H1 (cell line): ENCODE measurements around the gene KRTAP19-6. TPM values are rescaled to one million over a fixed set of nuclear protein-coding genes. Genes with fewer than 3 reads are reported as not detected.

Source experiments
- BCL11A ChIP-seq, 2 experiments: IDR thresholded peaks; one replicate each; pipeline ENCODE4 v1.6.1; 2011; ENCODE audit warnings: low read depth in 2 of 2, low read length in 2 of 2, mild to moderate bottlenecking in 2 of 2
- CEBPB ChIP-seq: IDR thresholded peaks from 2 replicates; pipeline ENCODE4 v1.6.1; 2012; ENCODE audit warnings: low read depth, low read length
- EP300 ChIP-seq, 2 experiments: IDR thresholded peaks; 1 replicate in 1 of 2; 2 replicates in 1 of 2; pipeline ENCODE4 v1.6.1; 2011 to 2012; ENCODE audit warnings: low read depth in 2 of 2, low read length in 2 of 2, mild to moderate bottlenecking in 2 of 2, borderline replicate concordance in 1 of 2, inconsistent platforms in 1 of 2, moderate library complexity in 1 of 2
- SIN3A ChIP-seq, 2 experiments: IDR thresholded peaks in 1 of 2; conservative IDR thresholded peaks in 1 of 2; 2 replicates each; pipeline ENCODE4 v1.6.1; 2011 to 2012; ENCODE audit warnings: low read length in 2 of 2, improper control_type of control experiment in 1 of 2, low read depth in 1 of 2, mild to moderate bottlenecking in 1 of 2
- polyA plus RNA-seq, 7 experiments: library from polyadenylated mRNA; depleted of rRNA in 3 of 7; stranded (reverse) in 5 of 7; unstranded in 2 of 7; fragments of >200 nt in 5 of 7; fragments of 200-250 nt in 2 of 7; gene quantifications; 1 replicate in 5 of 7; 2 replicates in 1 of 7; 4 replicates in 1 of 7; pipeline versions ENCODE4 v1.2.1 to v1.2.3, GENCODE V29; 2011 to 2013; ENCODE audit warnings: missing spikeins in 2 of 7, mixed read lengths in 2 of 7
- total RNA-seq: library from RNA; stranded (reverse); fragmentation: NEBNext Ultra II Directional; extraction: Animal tissue kit (Norgen Biotek cat#: 25700); gene quantifications from 2 replicates; pipeline ENCODE4 v1.2.1, GENCODE V29; 2021
- TF ChIP-seq, protein P1 (sequence below), 3 experiments: IDR thresholded peaks; 1 replicate in 2 of 3; 2 replicates in 1 of 3; pipeline versions ENCODE4 v1.5.1 to v1.6.1; 2011; ENCODE audit warnings: low read length in 3 of 3, mild to moderate bottlenecking in 3 of 3, inconsistent platforms in 2 of 3, low read depth in 1 of 3, moderate library complexity in 1 of 3; ENCODE audit not compliant: insufficient read depth in 1 of 3; ENCODE audit errors: control extremely low read depth in 1 of 3
- TF ChIP-seq, protein P2 (sequence below): IDR thresholded peaks from 2 replicates; pipeline ENCODE4 v1.6.1; 2012; ENCODE audit warnings: inconsistent platforms

KRTAP19-6 gene
- total and polyA plus RNA-seq, 2 of the 8 experiments (the other 6 are each of a cell fraction or from before 2014, with no cell fraction given), result not detected

DNA sequence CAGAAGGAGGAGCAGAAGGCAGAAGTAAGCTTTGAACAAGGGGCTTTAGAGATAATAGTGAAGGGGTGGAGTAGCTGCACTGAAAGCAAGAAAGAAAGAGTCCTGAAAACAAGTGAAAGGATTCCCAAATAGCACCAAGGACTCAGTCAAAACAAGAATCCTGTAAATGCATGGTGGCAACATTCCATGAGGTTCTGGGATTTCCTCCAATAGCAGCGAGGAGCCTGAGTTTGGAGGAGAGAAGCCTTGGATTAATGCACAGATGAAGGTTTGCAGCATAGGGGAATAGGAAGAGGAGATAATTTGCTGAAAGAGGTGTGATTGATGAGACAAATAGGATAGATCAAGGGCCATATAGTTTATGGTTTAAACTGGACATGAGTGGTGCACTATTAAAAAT, 37.7 kb upstream of the KRTAP19-6 start (continued):
- TF ChIP-seq, protein P1, sequence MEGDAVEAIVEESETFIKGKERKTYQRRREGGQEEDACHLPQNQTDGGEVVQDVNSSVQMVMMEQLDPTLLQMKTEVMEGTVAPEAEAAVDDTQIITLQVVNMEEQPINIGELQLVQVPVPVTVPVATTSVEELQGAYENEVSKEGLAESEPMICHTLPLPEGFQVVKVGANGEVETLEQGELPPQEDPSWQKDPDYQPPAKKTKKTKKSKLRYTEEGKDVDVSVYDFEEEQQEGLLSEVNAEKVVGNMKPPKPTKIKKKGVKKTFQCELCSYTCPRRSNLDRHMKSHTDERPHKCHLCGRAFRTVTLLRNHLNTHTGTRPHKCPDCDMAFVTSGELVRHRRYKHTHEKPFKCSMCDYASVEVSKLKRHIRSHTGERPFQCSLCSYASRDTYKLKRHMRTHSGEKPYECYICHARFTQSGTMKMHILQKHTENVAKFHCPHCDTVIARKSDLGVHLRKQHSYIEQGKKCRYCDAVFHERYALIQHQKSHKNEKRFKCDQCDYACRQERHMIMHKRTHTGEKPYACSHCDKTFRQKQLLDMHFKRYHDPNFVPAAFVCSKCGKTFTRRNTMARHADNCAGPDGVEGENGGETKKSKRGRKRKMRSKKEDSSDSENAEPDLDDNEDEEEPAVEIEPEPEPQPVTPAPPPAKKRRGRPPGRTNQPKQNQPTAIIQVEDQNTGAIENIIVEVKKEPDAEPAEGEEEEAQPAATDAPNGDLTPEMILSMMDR (IDR thresholded peaks at IDR 0.05; ENCODE audit: control extremely low read depth in 1 of 3, insufficient read depth in 1 of 3, low read depth in 1 of 3, low read length in 3 of 3), result no peak
- TF ChIP-seq EP300 (IDR thresholded peaks at IDR 0.05; ENCODE audit: borderline replicate concordance in 1 of 2, low read depth in 2 of 2, low read length in 2 of 2) (no peak), CEBPB (no peak), SIN3A (conservative IDR thresholded peaks at IDR 0.05 in 1 of 2, IDR thresholded peaks at IDR 0.05 in 1 of 2; ENCODE audit: low read depth in 1 of 2, low read length in 2 of 2) (no peak), BCL11A (IDR thresholded peaks at IDR 0.05; ENCODE audit: low read depth in 2 of 2, low read length in 2 of 2) (no peak)
- TF ChIP-seq, protein P2, sequence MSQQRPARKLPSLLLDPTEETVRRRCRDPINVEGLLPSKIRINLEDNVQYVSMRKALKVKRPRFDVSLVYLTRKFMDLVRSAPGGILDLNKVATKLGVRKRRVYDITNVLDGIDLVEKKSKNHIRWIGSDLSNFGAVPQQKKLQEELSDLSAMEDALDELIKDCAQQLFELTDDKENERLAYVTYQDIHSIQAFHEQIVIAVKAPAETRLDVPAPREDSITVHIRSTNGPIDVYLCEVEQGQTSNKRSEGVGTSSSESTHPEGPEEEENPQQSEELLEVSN, result no peak
- TF ChIP-seq, all 59 proteins: peak for 0
